ENCODE data around the gene FAM200B.

The FAM200B gene

GRCh38 chr4:15737255-15737654 is 55.6 kb downstream of the FAM200B start:
- no peak for DNase-seq (ENCODE audit: low spot score)

- no peak for DNase-seq (ENCODE audit: low spot score)
Measured at GRCh38 chr4:15738877-15739276, 57.2 kb downstream of the FAM200B start.
